Inferior parietal cortex (tissue), 1 donor: ENCODE measurements around the gene GDF7.

Experiments
- DNase-seq: peaks from one replicate; pipeline ENCODE4 v3.0.0-alpha.2; 2016; ENCODE audit errors: extremely low spot score

GDF7 gene

DNA sequence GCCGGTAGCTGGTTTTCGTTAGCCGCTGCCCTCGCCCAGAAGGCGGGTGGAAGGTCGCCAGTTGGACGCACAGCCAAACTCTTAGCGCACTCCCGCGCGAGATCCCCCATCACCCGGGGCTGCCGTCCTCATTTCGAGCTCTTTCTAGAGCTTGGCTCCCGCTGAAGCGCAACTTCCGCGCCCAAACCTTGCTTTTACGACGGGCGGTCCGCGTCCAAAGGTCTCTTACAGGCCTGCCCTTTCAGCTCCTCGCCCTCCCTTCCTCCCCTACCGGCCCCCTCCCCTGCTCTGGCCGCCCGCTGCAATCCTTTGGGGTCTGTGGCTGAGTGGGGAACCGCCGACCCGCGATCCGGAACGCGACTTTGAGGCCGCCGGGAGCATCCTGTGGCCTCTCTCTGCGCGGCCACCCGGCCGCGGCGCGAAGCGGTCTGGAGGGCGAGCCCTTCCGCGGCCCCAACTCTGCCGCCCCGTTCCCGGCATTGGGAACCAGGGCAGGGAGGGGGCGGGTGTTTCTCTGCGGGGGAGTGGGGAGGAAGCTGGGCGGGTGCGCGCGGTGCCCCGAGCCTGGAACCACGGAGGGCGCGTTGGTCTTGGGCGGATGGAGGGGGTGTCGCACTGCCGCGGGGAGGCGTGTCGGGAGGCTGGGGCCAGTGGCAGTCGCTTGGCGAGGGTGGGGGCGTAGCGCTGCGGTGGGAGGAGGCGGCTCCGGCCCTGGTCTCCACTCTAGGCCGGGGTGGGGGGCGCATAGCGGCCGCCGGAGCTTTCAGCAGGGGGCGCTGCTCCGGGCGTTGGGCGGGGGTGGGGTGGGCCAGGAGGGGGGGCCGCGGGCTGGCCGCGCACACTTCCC lies at the start of gene GDF7:
Gene GDF7, plus strand, starts transcription at position 841 of the 847 bp plus-strand sequence. CDS start 96 bp downstream, outside the sequence.
- DNase-seq, result no peak

DNA sequence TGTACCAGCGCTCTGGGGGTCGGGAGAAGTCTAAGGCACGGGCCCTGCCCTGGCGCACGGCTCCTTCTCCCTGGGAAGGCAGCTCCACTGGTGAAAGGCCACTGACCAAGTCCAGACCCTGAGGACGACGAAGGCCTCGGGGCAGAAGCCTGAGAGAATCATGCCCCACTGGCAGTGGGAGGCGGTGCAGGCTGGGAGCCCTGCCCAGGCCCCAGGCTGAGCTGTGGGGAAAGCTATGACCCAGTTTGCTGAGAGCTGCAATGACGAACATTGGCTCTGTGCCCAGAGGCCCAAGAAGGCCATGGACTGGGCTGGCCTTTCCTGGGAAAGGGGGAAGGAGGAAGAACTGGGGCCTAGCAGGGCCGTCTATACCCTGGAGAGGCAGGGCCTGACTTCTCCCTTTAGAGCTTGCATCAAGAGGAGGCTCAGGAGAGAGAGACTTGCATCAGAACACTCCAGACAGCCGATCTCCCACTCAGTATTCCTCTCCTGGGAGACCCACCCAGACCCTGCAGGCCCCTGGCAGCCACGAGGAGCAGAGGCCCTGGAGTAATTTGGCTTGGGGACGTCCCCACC lies 49.0 kb upstream of the GDF7 start:
- peak; percentile 92 for DNase-seq

DNA sequence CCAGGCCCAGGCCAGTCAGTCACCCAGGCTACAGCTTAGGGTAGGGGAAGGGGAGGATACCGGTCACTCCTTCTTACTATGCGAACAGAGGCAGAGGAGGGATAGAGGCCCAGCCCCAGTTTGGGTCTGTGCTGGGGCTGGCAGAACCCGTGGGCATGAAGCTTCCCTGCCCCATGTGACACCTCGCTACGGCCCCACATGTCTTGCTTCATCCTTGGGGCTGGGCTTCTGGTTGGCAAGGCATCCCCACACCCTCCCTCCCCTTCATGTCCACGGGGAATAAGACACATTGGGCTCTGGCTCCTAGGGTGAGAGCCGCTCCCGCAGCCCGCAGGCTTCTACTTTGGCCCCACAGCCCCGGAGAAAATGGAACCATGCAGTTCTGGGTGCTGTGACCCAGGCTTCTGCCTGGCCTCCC lies 48.5 kb upstream of the GDF7 start:
- no peak for DNase-seq

DNA sequence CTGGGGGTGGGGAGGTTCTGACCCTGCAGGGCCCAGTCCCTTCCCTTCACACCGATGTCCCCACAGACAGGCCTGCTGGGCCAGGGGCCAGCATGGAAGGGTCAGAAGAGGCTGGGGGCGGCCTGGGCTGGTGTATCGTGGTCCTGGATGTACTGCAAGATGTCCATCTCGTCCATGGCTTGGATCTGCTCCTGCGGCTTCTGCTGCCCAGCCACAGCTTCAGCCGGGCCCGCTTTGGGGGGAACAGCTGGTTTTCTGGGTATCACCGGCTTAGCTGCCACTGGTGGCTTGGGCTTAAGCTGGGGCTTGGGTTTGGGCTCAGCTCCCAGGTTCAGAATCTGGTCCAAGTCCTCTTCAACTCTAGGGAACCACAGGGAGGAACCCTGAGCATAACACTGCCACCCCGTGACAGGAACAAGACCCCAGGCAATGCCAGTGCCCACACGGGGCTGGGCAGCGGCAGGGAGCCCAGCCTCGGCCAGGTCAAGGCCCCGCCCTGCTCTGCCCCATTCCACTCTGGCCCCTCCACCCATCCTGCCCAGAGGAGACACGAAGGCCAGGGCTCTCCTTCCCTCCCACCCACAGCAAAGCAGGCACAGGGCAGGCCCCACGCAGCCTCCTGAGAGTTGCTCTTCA lies 47.9 kb upstream of the GDF7 start:
- DNase-seq, result no peak

DNA sequence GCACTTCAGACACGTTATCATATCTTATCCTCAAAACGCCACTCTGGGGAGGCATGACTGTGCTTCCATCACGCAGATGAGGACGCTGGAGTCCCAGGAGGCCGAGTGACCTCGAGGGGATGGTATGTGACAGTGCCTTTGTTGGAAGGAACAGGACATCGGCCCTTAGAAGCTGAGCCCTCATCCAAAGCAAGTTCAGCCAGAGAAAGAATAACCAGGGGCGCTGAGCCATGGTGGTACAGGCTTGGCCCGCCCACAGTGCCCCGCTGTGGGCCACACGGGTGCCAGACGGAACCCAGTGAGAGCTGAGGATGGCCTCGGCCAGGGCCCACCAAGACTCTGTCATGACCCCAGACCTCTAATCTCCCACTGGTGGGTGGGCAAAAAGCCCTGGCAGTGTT lies 47.3 kb upstream of the GDF7 start:
- DNase-seq, result no peak

DNA sequence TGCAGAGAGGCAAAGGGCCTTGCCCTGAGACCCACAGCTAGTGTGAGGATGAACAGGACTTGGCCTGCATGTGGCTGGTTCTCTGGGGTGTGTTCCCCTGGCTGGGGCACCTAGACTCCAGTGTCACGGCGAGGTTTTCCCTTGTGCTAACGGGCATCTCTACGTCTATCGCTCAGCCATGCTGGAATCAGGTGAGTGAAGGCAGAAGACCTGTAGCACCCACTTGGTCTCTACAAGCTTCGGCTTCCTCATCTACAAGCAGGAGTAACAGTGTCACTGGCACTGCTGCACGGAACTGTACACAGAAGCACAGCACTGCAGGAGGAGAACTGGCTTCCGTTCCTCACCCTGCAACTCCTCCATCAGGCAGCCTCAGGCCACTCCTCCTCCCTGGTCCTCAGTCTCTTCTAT lies 46.7 kb upstream of the GDF7 start:
- no peak for DNase-seq

DNA sequence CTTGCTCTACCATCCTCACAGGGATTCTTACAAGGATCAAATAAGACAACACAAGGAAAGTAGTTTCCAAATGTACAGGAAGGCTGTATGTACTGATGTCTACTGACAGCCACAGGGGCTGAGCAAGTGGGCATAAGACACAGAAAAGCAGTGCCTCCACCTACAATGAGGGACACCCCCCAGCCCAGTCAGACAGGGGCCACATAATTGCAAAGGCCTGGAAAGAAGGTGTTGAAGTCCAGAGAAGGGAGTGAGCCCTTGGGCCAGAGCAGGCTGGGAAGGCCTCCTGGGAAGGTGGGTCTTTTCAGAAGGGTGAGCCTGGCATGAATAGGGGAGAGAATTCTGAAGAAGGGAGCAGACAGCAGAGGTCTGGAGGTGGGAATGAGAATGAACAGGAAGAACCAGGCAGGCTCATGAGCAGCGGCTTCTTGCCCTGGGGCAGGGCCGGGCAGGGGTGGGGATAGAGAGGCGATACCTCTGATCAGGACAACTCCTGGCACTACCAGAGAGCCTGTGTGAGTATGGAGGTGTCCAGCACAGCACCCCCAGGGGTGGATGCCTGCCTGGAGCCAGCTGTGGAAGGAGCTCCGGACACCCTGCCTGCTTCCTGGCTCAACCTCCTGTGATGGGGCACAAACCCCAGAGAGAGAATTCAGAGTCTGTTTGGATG lies 46.1 kb upstream of the GDF7 start:
- DNase-seq, result no peak

DNA sequence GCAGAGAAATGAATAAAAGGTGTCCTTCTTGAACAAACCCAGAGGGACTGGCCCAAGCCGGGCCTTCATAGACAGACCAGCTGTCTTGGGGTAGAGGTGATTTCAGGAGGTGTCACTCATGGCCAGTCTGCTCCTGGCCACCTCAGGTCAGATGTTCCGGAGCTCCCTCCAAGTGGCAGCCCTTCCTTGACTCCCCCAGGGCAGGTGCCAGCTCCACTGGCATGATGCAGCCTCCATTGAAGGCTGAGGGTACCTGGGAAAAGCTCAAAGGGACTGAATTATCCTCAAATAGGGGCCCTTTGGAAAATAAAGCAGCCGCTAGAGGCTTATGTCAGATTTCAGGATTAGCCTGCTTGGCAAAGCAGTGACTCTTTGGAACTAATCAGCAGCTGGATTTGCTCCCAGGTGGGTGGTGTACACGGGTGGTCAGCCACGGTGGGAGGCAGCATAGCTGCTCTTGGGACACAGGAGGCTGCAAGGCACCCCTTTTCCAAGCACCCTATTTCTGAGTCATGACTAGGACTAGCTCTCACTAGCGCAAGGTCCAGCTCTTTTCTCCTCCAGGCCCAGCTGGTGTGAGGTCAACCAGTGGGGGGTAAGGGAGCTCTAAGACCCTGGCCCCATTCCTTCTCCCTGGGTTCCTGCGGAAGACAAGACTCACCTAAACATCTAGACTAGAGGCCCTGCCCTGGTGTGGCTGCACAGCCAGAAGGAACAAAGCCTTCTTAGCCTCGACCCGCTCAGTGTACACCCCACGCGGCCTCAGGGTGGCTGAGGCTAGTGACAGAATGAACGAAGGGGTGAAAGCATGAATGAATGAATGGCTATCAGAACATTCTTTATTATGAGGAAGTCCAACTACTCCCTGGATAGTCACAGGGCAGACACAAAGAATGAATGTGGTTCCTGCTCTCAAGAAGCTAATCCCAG lies 45.3 kb upstream of the GDF7 start:
- DNase-seq, result no peak

DNA sequence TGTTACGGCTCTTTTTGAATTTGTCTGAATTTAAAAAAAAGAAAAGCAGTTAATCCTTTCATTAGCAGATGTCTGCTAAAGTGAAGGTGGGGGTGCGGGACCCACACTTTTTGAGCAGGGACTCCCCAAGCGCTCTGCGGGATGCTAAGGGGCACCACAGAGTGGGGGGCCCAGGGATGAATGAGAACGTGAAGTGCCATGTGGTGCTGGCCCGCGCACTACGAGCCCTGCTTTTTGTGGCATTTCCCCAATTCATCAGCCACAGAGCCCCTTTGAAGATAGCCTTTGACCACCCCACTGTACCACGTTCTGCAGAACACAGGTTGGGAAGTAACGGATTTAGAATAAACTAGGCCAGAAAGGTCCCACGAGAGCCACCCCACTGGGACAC lies 44.7 kb upstream of the GDF7 start:
- DNase-seq, result no peak

DNA sequence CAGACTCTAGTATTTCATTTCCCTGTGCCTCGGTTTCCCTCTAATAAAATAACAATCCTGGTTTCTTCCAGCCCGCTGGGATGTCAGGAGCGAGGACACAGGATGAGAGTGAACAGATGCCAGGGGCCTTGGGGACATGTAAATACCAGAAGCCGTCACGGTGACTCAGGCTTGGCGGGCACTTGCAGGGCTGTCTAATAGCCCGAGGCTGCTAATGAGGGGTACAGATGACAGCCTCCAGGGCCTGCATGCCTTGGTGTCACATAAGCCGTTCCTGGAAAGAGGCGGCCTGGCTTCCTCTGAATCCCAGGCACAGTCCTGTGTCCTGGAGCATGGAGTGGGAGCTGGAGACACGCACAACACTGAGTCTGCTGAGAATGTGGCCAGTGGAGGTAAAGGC lies 44.2 kb upstream of the GDF7 start:
- no peak for DNase-seq

DNA sequence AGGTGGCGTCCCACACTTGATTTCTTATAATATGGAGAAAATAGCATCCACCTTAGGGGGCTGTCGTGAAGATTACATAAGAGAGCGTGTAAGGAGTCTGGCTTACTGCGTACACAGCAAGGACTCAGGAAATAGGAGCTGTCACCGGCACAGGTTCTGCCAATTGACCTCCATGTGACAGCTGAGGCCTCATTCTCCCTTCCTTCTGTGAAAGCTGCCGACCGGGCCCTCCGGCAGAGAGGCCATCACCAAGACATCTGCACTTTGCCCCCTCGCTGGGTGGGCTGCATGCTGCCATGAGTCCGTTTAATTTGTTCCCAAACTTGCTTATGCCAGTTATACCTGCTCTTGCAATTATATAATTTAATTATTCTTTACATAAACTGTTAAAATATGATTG lies 43.7 kb upstream of the GDF7 start:
- DNase-seq, result no peak

DNA sequence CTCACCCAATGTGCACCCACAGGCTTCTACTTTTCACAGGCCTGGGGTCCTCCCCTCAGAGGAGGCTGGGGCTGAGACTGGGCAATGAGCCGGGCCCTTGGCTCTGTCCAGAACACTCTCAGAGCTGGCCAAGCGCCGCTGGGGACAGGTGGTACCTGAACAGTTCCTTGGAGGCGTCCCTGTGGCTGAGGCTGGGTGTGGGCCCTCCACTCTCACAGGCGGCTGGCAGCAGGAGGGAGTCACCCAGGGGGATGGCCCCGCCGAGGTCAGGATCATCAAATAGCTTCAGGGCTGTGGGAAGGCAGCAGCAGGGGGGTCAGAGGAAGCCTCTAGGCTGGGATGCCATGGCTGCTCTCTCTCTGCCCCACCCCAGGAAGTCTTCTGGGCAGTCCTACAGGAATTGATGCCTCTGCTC lies 43.2 kb upstream of the GDF7 start:
- no peak for DNase-seq

DNA sequence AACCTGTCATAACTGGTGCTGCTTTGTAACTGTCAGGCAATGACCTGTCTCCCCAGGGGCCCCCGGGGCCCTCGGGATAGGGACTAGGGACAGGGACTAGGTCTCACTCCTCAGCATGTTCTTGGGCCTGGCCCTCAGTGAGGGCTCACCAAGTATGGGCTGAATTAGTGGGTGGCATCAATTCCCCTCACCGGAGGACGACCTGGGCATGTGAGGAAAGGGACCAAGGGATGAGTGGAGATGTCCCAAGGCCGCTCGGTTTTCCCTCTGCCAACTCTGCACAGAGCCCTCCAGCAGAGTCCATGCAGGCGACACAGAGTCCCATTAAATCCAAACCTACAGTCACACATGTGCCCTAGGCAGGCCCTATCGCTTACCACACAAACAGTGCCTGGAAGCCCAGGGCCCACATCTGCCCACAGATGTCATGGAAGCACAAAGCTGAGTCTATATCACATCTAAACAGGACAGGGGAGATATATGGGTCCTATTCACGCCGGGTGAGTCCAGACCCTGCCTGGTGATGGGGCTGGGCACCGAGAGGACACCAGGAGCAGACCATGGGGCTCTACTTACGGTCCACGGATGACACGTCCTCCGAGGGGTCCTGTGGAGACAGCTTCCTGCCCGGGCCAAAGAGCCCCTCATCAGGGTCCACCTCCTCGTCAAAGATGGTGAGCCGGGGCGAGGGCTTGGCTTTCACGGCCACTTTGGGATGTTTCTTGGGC lies 42.6 kb upstream of the GDF7 start:
- no peak for DNase-seq

DNA sequence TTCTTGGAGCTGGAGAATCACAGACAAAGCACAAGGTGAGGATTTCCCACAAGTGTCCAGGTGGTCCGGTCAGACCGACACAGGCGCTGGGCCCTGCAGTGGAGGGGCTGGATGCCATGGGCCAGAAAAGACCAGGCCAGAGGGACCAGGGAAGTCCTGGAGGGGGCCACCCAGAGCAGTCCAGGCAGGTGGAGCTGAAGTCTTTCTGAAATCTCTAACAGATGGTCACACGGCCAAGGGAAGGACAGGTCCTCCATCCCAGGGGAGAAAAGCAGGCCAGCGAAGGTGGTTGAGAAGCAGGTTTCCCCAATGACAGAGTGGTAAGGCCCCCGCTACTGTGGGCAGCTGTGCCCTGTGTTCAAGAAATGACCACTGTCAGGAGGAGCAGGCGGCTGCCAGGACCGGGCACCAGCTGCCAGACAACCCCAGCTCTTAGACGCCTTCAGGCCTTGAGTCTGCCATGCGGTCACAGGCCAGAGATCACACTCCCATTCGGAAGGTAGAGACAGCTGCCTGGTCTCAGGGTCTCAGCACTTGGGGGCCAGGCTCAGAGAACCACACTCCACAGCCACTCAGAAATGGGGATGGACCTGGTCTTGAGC lies 42.0 kb upstream of the GDF7 start:
- DNase-seq, result no peak

DNA sequence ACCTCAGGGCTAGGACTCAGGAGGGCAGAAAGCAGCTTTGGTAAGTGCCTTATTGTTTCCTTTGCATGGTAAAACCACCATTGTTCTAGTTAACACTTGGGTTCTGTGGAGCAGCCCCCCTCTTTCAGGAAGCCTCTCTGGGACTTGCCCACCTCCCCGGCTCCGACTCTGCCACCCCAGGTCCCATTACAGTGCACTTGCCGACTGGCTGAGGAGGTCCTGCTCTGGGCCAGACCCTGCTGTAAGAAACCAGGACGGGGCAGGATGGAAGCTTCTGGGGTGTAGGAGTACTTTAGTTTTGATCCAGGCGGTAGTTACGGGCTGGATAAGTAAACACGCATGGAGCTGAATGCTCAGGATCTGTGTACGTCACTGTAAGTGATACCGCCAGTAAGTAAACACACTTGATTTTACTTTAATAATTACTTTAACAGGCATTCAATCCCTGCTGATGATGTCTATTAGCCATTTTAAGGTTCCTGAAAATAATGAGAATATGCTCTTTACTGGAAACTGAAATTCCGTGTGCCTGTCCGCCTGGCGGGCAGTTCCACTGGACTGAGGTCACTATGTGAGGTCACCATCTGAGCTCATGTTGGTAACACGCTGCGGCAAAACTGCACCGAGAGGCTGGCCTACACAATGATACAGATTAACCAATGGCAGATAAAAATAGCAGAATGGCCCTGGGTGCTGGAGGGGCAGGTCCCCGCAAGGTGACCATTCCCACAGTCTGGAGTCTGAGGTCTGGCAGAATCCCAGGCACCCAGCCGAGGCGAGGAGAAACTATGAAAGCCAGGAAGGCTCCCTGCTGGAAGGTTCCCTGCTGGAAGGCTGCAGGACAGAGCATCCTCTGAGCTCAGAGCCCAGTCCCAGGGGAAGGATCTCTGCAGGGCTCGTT lies 41.2 kb upstream of the GDF7 start:
- no peak for DNase-seq

DNA sequence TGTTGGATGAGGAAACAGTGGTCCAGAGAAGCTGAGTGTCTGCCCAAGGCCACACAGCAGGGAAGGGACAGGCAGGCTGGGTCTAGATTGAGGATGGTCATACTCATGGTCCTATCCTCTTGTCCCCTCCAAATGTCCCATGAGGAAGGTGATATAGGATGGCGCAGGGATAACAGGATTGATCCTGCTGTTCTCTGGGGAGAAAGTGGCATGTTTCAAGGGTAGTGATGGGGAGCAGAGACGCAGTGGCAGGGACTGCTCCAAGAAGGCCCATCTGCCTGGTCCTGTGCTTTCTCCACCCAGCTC lies 40.6 kb upstream of the GDF7 start:
- no peak for DNase-seq

DNA sequence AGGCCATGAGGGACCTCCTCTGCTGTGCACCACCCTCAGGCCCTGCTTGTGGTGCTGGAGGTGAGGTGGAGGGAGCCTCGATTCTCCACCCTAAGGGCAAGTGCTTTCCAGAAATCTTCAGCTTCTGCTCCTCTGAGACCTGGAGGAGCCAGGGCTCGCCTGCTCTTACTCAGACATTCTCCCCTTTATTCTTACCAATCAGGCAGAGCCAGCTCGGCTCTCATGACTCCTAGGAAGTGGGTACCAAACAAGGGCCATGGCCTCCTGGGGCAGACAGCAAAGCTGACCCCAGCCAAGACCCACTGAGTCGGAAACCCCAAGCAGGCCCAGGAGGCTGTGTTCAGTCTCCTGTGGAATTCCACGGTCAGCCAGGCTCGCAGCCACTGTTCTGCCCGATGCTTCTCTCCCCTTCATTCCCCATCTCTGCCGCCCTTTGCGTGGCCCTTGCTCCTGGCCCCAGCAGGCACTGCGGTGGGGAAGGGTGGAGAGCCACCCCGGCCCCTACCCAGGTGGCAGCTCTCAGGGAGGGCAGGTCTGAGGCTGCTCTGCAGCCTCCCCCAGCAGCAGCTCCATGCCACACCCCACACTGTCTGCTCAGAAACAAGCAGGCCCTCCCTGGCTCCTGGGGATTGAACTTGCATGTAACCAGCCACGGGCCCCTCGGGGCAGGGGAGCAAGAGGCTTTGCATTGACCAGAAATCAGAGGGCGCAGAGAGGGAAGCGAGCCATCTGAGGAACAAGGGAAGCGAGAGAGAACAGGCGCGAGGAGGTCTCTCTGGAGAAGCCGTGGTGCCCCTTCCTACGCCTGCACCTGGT lies 40.0 kb upstream of the GDF7 start:
- DNase-seq, result no peak

DNA sequence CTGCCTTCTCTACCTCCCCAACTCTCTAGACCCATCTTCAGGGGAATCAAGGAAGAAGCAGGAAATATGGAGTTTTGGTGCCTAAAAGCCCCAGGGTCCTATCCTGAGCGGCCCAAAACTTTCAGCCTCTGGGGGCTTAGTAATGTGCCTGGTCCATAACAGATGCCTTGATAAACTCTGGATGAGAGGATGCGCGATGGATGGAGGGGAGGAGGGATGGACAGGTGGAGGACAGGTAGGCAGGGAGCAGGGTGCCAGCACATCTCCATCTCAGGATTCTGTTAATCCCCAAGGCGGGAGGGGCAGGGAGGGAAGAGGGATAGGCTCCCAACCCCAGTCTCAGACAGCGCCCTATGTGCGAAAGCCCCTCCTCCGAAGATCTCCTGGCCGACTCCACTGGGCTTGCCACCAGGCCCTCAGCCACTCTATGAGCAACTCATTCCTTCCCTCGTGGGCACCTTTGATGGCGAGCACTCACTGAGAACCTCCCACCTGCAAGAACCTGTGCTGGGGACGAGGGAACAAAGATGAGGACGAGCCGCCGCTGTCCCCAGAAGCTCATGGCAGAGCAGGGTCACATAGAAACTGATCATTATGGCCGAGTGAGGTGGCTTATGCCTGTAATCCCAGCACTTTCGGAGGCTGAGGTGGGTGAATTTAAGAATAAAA lies 39.1 kb upstream of the GDF7 start:
- DNase-seq, result no peak
